Type B pancreatic cell (in vitro differentiated cells): ENCODE results near the gene CXCL17. TPM values are rescaled to one million over a fixed set of nuclear protein-coding genes. Genes with fewer than 3 reads are reported as not detected.
A peak's percentile ranks its signal among the peaks of the same experiment; 100 is the strongest.

Source experiments
- DNase-seq: peaks from one replicate; pipeline ENCODE4 v3.0.0; 2021; ENCODE audit warnings: mixed read lengths; ENCODE audit not compliant: unreplicated experiment; ENCODE audit errors: extremely low spot score
- H3K27ac Mint-ChIP-seq: 2 replicates; pipeline ENCODE4 v1.8.0; 2021; ENCODE audit warnings: mild to moderate bottlenecking, mixed read lengths
- H3K27me3 Mint-ChIP-seq: 2 replicates; pipeline ENCODE4 v1.8.0; 2021; ENCODE audit warnings: mixed read lengths
- H3K36me3 Mint-ChIP-seq: 2 replicates; pipeline ENCODE4 v1.8.0; 2021; ENCODE audit warnings: mixed read lengths
- H3K4me1 Mint-ChIP-seq: one replicate; pipeline ENCODE4 v1.8.0; 2021; ENCODE audit warnings: mixed read lengths; ENCODE audit not compliant: unreplicated experiment
- H3K4me3 Mint-ChIP-seq: 2 replicates; pipeline ENCODE4 v1.8.0; 2021; ENCODE audit warnings: mild to moderate bottlenecking, mixed read lengths
- H3K9me3 Mint-ChIP-seq: 2 replicates; pipeline ENCODE4 v1.8.0; 2021; ENCODE audit warnings: mixed read lengths
- CTCF ChIP-seq: fragments of 200-600 bp; sonication (generic); conservative IDR thresholded peaks from 2 replicates; pipeline ENCODE4 v1.5.0; 2021; ENCODE audit warnings: antibody characterized with exemption, mild to moderate bottlenecking
- total RNA-seq: library from RNA; stranded (reverse); gene quantifications from 2 replicates; pipeline ENCODE4 v1.2.1, GENCODE V29; 2021; ENCODE audit warnings: low replicate concordance

CXCL17 gene
- total RNA-seq, 1 donor from 2014 or later: 3.2 TPM

- Mint-ChIP-seq H3K27ac (no peak overlapping the region), H3K4me3 (no peak overlapping the region), H3K4me1 (peaks cover 13% of the 10 kb centered on the region), H3K36me3 (no peaks in the 10 kb centered on the region), H3K27me3 (no peaks in the 10 kb centered on the region), H3K9me3 (no peaks in the 10 kb centered on the region)
- no peak for DNase-seq
- no peak for TF ChIP-seq CTCF
Observed at GRCh38 chr19:42410371-42410770, 32.4 kb downstream of the CXCL17 start.

- TF ChIP-seq CTCF: no peak
- Mint-ChIP-seq H3K36me3 (no peaks in the 10 kb centered on the region), H3K4me1 (peaks cover 13% of the 10 kb centered on the region), H3K27ac (no peak overlapping the region), H3K27me3 (no peaks in the 10 kb centered on the region), H3K9me3 (no peaks in the 10 kb centered on the region), H3K4me3 (no peak overlapping the region)
- DNase-seq: no peak
Observed at GRCh38 chr19:42409477-42409876, 33.3 kb downstream of the CXCL17 start.

GRCh38 chr19:42407816-42408175, 35.0 kb downstream of the CXCL17 start:
- Mint-ChIP-seq H3K27ac (peak overlapping the region; percentile 31), H3K4me1 (peaks cover 13% of the 10 kb centered on the region), H3K36me3 (no peaks in the 10 kb centered on the region), H3K27me3 (no peaks in the 10 kb centered on the region), H3K9me3 (no peaks in the 10 kb centered on the region), H3K4me3 (no peak overlapping the region)
- TF ChIP-seq CTCF: no peak
- no peak for DNase-seq

GRCh38 chr19:42407085-42407815, 35.5 kb downstream of the CXCL17 start:
- Mint-ChIP-seq H3K4me1 (peaks cover 11% of the 10 kb centered on the region), H3K27ac (no peak overlapping the region), H3K9me3 (no peaks in the 10 kb centered on the region), H3K36me3 (no peaks in the 10 kb centered on the region), H3K4me3 (no peak overlapping the region), H3K27me3 (no peaks in the 10 kb centered on the region)
- no peak for TF ChIP-seq CTCF
- DNase-seq: no peak

- H3K9me3 Mint-ChIP-seq: no peaks in the 10 kb centered on the region
- DNase-seq: no peak
- H3K27me3 Mint-ChIP-seq: no peaks in the 10 kb centered on the region
- no peak for TF ChIP-seq CTCF
- H3K36me3 Mint-ChIP-seq: no peaks in the 10 kb centered on the region
- H3K27ac Mint-ChIP-seq: no peak overlapping the region
- no peak overlapping the region for H3K4me3 Mint-ChIP-seq
- H3K4me1 Mint-ChIP-seq: peaks cover 11% of the 10 kb centered on the region
Observed at GRCh38 chr19:42406111-42406510, 36.6 kb downstream of the CXCL17 start.
